ENCODE measurements around the gene IRF5. TPM values are rescaled to one million over a fixed set of nuclear protein-coding genes. Genes with fewer than 3 reads are reported as not detected.

Gene IRF5
- total RNA-seq, 1 experiment from 2014 or later, result 0.74 TPM

GRCh38 chr7:128909625-128910568 is 27.8 kb upstream of the IRF5 start:
- Histone ChIP-seq H3K9ac (ENCODE audit: extremely low read depth, insufficient read length, low read length) (no peak overlapping the region), H3K27ac (ENCODE audit: insufficient read length, low read depth, low read length) (no peak overlapping the region), H4K20me1 (ENCODE audit: control insufficient read depth, insufficient read depth, insufficient read length) (no peaks in the 10 kb centered on the region), H3K9me3 (ENCODE audit: control insufficient read depth, low read depth, low read length) (no peaks in the 10 kb centered on the region), H3K56ac (ENCODE audit: insufficient read length, low read depth, low read length) (no peak overlapping the region), H2AFZ (ENCODE audit: low read length) (no peak overlapping the region), H2BK5ac (ENCODE audit: insufficient read length, low read length) (no peak overlapping the region), H4K5ac (ENCODE audit: insufficient read length, low read depth, low read length) (no peak overlapping the region), H3K79me2 (ENCODE audit: insufficient read depth, low read length) (no peaks in the 10 kb centered on the region), H3K27me3 (ENCODE audit: insufficient read depth, low read length) (peaks cover 7% of the 10 kb centered on the region; the same call in 1 of the 2 replicates), H4K91ac (ENCODE audit: insufficient read length, low read depth, low read length) (no peak overlapping the region), H2BK12ac (ENCODE audit: insufficient read length, low read depth, low read length) (no peak overlapping the region), H3K79me1 (ENCODE audit: insufficient read depth, low read depth, low read length, poor library complexity, severe bottlenecking) (no peaks in the 10 kb centered on the region), H2AK5ac (ENCODE audit: insufficient read length, low read length) (no peak overlapping the region), H2BK20ac (ENCODE audit: low read depth, low read length, poor library complexity, severe bottlenecking) (no peak overlapping the region), H3K4me1 (ENCODE audit: insufficient read depth, low read length) (peaks cover 7% of the 10 kb centered on the region; the same call in 1 of the 2 replicates), H3K23me2 (ENCODE audit: insufficient read length, low read depth, low read length, poor library complexity, severe bottlenecking) (peaks cover 12% of the 10 kb centered on the region), H3T11ph (ENCODE audit: low read length) (no peak overlapping the region), H3K18ac (ENCODE audit: insufficient read length, low read depth, low read length) (no peak overlapping the region), H3K23ac (ENCODE audit: insufficient read length, low read depth, low read length) (no peak overlapping the region), H2BK15ac (ENCODE audit: low read depth, low read length) (no peak overlapping the region), H3K14ac (ENCODE audit: insufficient read depth, low read length) (peak overlapping the region; percentile 73), H4K8ac (replicated peaks; ENCODE audit: insufficient read length, low read depth, low read length) (no peak overlapping the region), H3K4ac (ENCODE audit: low read depth, low read length) (no peak overlapping the region), H2BK120ac (ENCODE audit: low read depth, low read length, poor library complexity, severe bottlenecking) (no peak overlapping the region), H3K4me2 (ENCODE audit: insufficient read depth, insufficient read length, low read length) (peak overlapping the region; percentile 50)
- Mint-ChIP-seq H3K27me3 (ENCODE audit: low read depth) (peaks cover 25% of the 10 kb centered on the region), H3K4me3 (peak overlapping the region; percentile 76 to 87), H3K9me3 (peaks cover 0 to 2% of the 10 kb centered on the region in 2 experiments; a peak in 1 of 5 replicates), H3K36me3 (ENCODE audit: insufficient read depth in 1 of 3, low read depth in 3 of 3) (peaks cover 0 to 10% (median 5%) of the 10 kb centered on the region in 3 experiments; a peak in 5 of 7 replicates), H3K4me1 (peaks cover 23 to 34% of the 10 kb centered on the region in 2 experiments), H3K27ac (peak overlapping the region in 1 of 3 experiments; percentile 28; a peak in 2 of 7 replicates)
- WGBS (ENCODE audit: extremely low coverage, insufficient read length, low lambda C conversion rate), result no CpG with 5 or more reads among the region's 42 CpGs
- TF ChIP-seq CTCF (conservative IDR thresholded peaks at IDR 0.05), result no peak
- DNase-seq, result peak; percentile 88

Measured in H9 (cell line).